Erythroblast (primary cell): ENCODE data around the gene SCTR.

Source experiments
- GATA1 ChIP-seq: IDR thresholded peaks from 2 replicates; pipeline ENCODE4 v1.6.1; 2011; ENCODE audit warnings: low read depth, mild to moderate bottlenecking, control low read depth, low read length, moderate library complexity
- POLR2A ChIP-seq: IDR thresholded peaks from 2 replicates; pipeline ENCODE4 v1.6.1; 2011; ENCODE audit warnings: mild to moderate bottlenecking, low read length

DNA sequence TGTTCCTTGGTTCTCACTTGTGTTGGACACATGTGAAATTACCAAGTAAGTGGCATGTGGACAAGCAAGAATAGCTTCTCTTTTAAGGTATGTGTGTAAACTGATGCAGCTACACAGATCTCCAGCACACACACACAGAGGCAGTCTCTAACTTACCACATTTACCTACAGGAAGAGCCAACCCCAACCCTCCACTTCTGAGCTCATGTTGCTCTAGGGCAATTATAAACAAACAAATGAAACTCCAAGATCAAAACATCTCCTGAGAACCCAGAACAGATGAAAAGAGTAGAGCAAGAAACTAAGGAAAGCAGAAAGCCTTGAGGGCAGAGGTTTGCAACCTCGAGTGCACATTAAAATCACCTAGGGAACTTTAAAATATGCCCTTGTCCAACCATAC lies 108.7 kb downstream of the SCTR start:
- TF ChIP-seq POLR2A = no peak
- no peak for TF ChIP-seq GATA1
